Panc1 (cell line): ENCODE results near the gene DAB1. TPM values are rescaled to one million over a fixed set of nuclear protein-coding genes. Genes with fewer than 3 reads are reported as not detected.

Experiments
- ATAC-seq: fragments of 200-7000 bp; cut with Tn5 transposase; 2 replicates; pipeline ENCODE4 v1.9.1; 2020; ENCODE audit warnings: mild to moderate bottlenecking, moderate library complexity
- BruUV-seq: library from RNA; stranded (reverse); fragments of 400-500 nt; replicated peaks from 2 replicates; lab custom pipeline; 2021; lab: Mats Ljungman, UMichigan
- CTCF ChIA-PET: fragments of 300-600 bp; sonication (Branson Sonifier 250); formaldehyde crosslinking; loops from one replicate; lab custom pipeline; 2022; ENCODE audit warnings: antibody characterized with exemption; lab: Charles Lee
- POLR2A ChIA-PET: fragments of 300-600 bp; sonication (Branson Sonifier 250); formaldehyde crosslinking; loops from one replicate; lab custom pipeline; 2022; ENCODE audit warnings: antibody characterized with exemption; lab: Charles Lee
- DNase-seq: peaks from one replicate; pipeline ENCODE4 v3.0.0-alpha.2; 2010; ENCODE audit warnings: low read depth, low spot score
- H3K27ac ChIP-seq: 2 replicates; pipeline ENCODE4 v1.5.1; 2011; ENCODE audit warnings: mild to moderate bottlenecking, low read length, inconsistent platforms
- H3K27me3 ChIP-seq: fragments of 200-500 bp; sonication (Bioruptor generic); 2 replicates; pipeline ENCODE4 v1.6.0; 2014; ENCODE audit warnings: low read length, inconsistent platforms; ENCODE audit not compliant: control insufficient read depth, insufficient read depth
- H3K36me3 ChIP-seq: fragments of 200-500 bp; sonication (Bioruptor generic); 2 replicates; pipeline ENCODE4 v1.5.1; 2014; ENCODE audit warnings: inconsistent platforms, mild to moderate bottlenecking, low read length, moderate library complexity; ENCODE audit not compliant: control insufficient read depth, insufficient read depth
- H3K4me1 ChIP-seq: 2 replicates; pipeline ENCODE4 v1.5.1; 2011; ENCODE audit warnings: inconsistent platforms, mild to moderate bottlenecking, low read length, moderate library complexity; ENCODE audit not compliant: control insufficient read depth, insufficient read depth
- H3K4me3 ChIP-seq, 2 experiments: 2 replicates each; pipeline ENCODE4 v1.5.1; 2011 to 2012; ENCODE audit warnings: low read depth in 2 of 2, low read length in 2 of 2, mild to moderate bottlenecking in 2 of 2, inconsistent platforms in 1 of 2, moderate library complexity in 1 of 2
- H3K9me3 ChIP-seq: fragments of 200-500 bp; sonication (Bioruptor generic); 2 replicates; pipeline ENCODE4 v1.5.1; 2014; ENCODE audit warnings: low read depth, mild to moderate bottlenecking, inconsistent platforms, low read length, moderate library complexity; ENCODE audit not compliant: control insufficient read depth, insufficient read depth
- CTCF ChIP-seq: fragments of 450-650 bp; IDR thresholded peaks from 2 replicates; pipeline ENCODE4 v1.5.1; 2017; ENCODE audit warnings: mild to moderate bottlenecking
- POLR2AphosphoS5 ChIP-seq: IDR thresholded peaks from 2 replicates; pipeline ENCODE4 v1.6.1; 2012; ENCODE audit warnings: mild to moderate bottlenecking, low read depth, low read length, moderate library complexity
- REST ChIP-seq, 2 experiments: IDR thresholded peaks; 2 replicates each; pipeline ENCODE4 v1.6.1; 2011 to 2012; ENCODE audit warnings: low read depth in 2 of 2, control low read depth in 1 of 2, low read length in 1 of 2, mild to moderate bottlenecking in 1 of 2, moderate library complexity in 1 of 2; ENCODE audit not compliant: insufficient read depth in 1 of 2
- SIN3A ChIP-seq: IDR thresholded peaks from 2 replicates; pipeline ENCODE4 v1.6.1; 2012; ENCODE audit warnings: low read depth, mild to moderate bottlenecking, low read length, moderate library complexity, borderline replicate concordance; ENCODE audit not compliant: insufficient read depth
- TCF7L2 ChIP-seq: IDR thresholded peaks from 2 replicates; pipeline ENCODE4 v1.6.1; 2011; ENCODE audit warnings: mild to moderate bottlenecking, low read depth, low read length, inconsistent platforms
- in situ Hi-C: cut with HindIII; loops from 2 replicates; pipeline ENCODE4 v1.10.0; 2016; ENCODE audit warnings: low sequenced_read_pairs, low pct_unique_long_range_greater_than_20kb
- intact Hi-C: fragments of 100-400 bp; cut with micrococcal nuclease; formaldehyde crosslinking; loops from one replicate; pipeline ENCODE4 v1.10.0; 2022; ENCODE audit not compliant: unreplicated experiment
- total RNA-seq: library from RNA; stranded (reverse); gene quantifications from one replicate; pipeline ENCODE4 v1.2.1, GENCODE V29; 2021; ENCODE audit not compliant: unreplicated experiment

DAB1 gene
- total RNA-seq, 1 experiment from 2014 or later: 0.05 TPM

GRCh38 chr1:57319791-57320190 is 104.1 kb downstream of the DAB1 start:
- Histone ChIP-seq H3K9me3 (no peaks in the 10 kb centered on the region), H3K36me3 (no peaks in the 10 kb centered on the region), H3K27me3 (no peaks in the 10 kb centered on the region; the same call in 1 of the 2 replicates), H3K4me1 (no peaks in the 10 kb centered on the region), H3K4me3 (no peak overlapping the region), H3K27ac (no peak overlapping the region)
- ChIA-PET POLR2A (no interaction called here), CTCF (no interaction called here)
- BruUV-seq: no TSS peak
- no peak for TF ChIP-seq POLR2AphosphoS5
- TF ChIP-seq SIN3A: no peak
- no peak for TF ChIP-seq REST (IDR thresholded peaks at IDR 0.05; ENCODE audit: insufficient read depth in 1 of 2, low read depth in 2 of 2, low read length in 1 of 2)
- TF ChIP-seq CTCF: no peak
- TF ChIP-seq TCF7L2: no peak
- ATAC-seq (no peak), DNase-seq (no peak)
- in situ Hi-C loops: no loop called here
- intact Hi-C loops: no loop called here

GRCh38 chr1:57319165-57319564 is 104.7 kb downstream of the DAB1 start:
- H3K4me3 ChIP-seq: no peak overlapping the region
- no peak for DNase-seq
- ChIA-PET CTCF (no interaction called here), POLR2A (no interaction called here)
- TF ChIP-seq TCF7L2 (no peak), CTCF (no peak), REST (IDR thresholded peaks at IDR 0.05; ENCODE audit: insufficient read depth in 1 of 2, low read depth in 2 of 2, low read length in 1 of 2) (no peak), SIN3A (no peak), POLR2AphosphoS5 (no peak)
- no peak overlapping the region for H3K27ac ChIP-seq
- intact Hi-C loops (no loop called here), in situ Hi-C loops (no loop called here)
- H3K4me1 ChIP-seq: no peaks in the 10 kb centered on the region
- H3K27me3 ChIP-seq: no peaks in the 10 kb centered on the region; the same call in none of the 2 replicates
- ATAC-seq: no peak
- no TSS peak for BruUV-seq
- H3K36me3 ChIP-seq: no peaks in the 10 kb centered on the region
- no peaks in the 10 kb centered on the region for H3K9me3 ChIP-seq
